ENCODE measurements around the gene GALNT14.

Gene GALNT14

GRCh38 chr2:31002537-31003150 lies 135.6 kb downstream of the GALNT14 start:
- H3K4me2 ChIP-seq (ENCODE audit: insufficient read depth, low read length), result no peak overlapping the region
- H3K79me2 ChIP-seq (ENCODE audit: insufficient read depth, low read length), result no peaks in the 10 kb centered on the region
- H3K9ac ChIP-seq (ENCODE audit: low read depth, low read length), result no peak overlapping the region
- H4K20me1 ChIP-seq (ENCODE audit: insufficient read depth, low read length), result no peaks in the 10 kb centered on the region
- no peaks in the 10 kb centered on the region for H3K9me3 ChIP-seq (ENCODE audit: insufficient read depth, low read length, severe bottlenecking)
- DNase-seq, result no peak
- no peak overlapping the region for H2AFZ ChIP-seq (ENCODE audit: low read depth, low read length)
- no peak overlapping the region for H3K4me3 ChIP-seq (ENCODE audit: low read depth in 1 of 2, low read length in 2 of 2)
- no peaks in the 10 kb centered on the region for H3K36me3 ChIP-seq (ENCODE audit: insufficient read depth, low read length)
- no peak for TF ChIP-seq EZH2 (IDR thresholded peaks at IDR 0.05; ENCODE audit: borderline replicate concordance, low read depth, low read length, severe bottlenecking)
- ATAC-seq (ENCODE audit: insufficient read depth, low read depth), result no peak
- peaks cover 15% of the 10 kb centered on the region for H3K27me3 ChIP-seq (ENCODE audit: insufficient read depth, low read length, poor library complexity)
- H3K4me1 ChIP-seq (ENCODE audit: insufficient read depth, low read length), result no peaks in the 10 kb centered on the region
- H3K27ac ChIP-seq (ENCODE audit: low read length), result no peak overlapping the region

- no peak overlapping the region for H2AFZ ChIP-seq (ENCODE audit: low read depth, low read length)
- no peaks in the 10 kb centered on the region for H3K79me2 ChIP-seq (ENCODE audit: insufficient read depth, low read length)
- no peaks in the 10 kb centered on the region for H3K36me3 ChIP-seq (ENCODE audit: insufficient read depth, low read length)
- H3K4me2 ChIP-seq (ENCODE audit: insufficient read depth, low read length), result no peak overlapping the region
- TF ChIP-seq CTCF (IDR thresholded peaks at IDR 0.05; ENCODE audit: borderline replicate concordance, extremely low read depth, low read length, poor library complexity, severe bottlenecking) (no peak), EZH2 (IDR thresholded peaks at IDR 0.05; ENCODE audit: borderline replicate concordance, low read depth, low read length, severe bottlenecking) (no peak)
- H3K4me3 ChIP-seq (ENCODE audit: low read depth in 1 of 2, low read length in 2 of 2), result no peak overlapping the region
- no peaks in the 10 kb centered on the region for H4K20me1 ChIP-seq (ENCODE audit: insufficient read depth, low read length)
- peaks cover 10% of the 10 kb centered on the region for H3K27me3 ChIP-seq (ENCODE audit: insufficient read depth, low read length, poor library complexity)
- DNase-seq (no peak), ATAC-seq (ENCODE audit: insufficient read depth, low read depth) (no peak)
- H3K9me3 ChIP-seq (ENCODE audit: insufficient read depth, low read length, severe bottlenecking), result no peaks in the 10 kb centered on the region
- no peak overlapping the region for H3K27ac ChIP-seq (ENCODE audit: low read length)
- no peaks in the 10 kb centered on the region for H3K4me1 ChIP-seq (ENCODE audit: insufficient read depth, low read length)
- H3K9ac ChIP-seq (ENCODE audit: low read depth, low read length), result no peak overlapping the region
Observed at GRCh38 chr2:31000970-31001369, 137.3 kb downstream of the GALNT14 start.

GRCh38 chr2:30998672-30999071 lies 139.6 kb downstream of the GALNT14 start:
- H3K27me3 ChIP-seq (ENCODE audit: insufficient read depth, low read length, poor library complexity), result peaks cover 4% of the 10 kb centered on the region
- H3K9ac ChIP-seq (ENCODE audit: low read depth, low read length), result no peak overlapping the region
- no peak overlapping the region for H3K4me3 ChIP-seq (ENCODE audit: low read depth in 1 of 2, low read length in 2 of 2)
- no peaks in the 10 kb centered on the region for H3K36me3 ChIP-seq (ENCODE audit: insufficient read depth, low read length)
- DNase-seq, result no peak
- H3K4me1 ChIP-seq (ENCODE audit: insufficient read depth, low read length), result no peaks in the 10 kb centered on the region
- ATAC-seq (ENCODE audit: insufficient read depth, low read depth), result no peak
- no peak overlapping the region for H2AFZ ChIP-seq (ENCODE audit: low read depth, low read length)
- H3K4me2 ChIP-seq (ENCODE audit: insufficient read depth, low read length), result no peak overlapping the region
- no peak overlapping the region for H3K27ac ChIP-seq (ENCODE audit: low read length)
- H3K9me3 ChIP-seq (ENCODE audit: insufficient read depth, low read length, severe bottlenecking), result no peaks in the 10 kb centered on the region
- H4K20me1 ChIP-seq (ENCODE audit: insufficient read depth, low read length), result no peaks in the 10 kb centered on the region
- H3K79me2 ChIP-seq (ENCODE audit: insufficient read depth, low read length), result no peaks in the 10 kb centered on the region
- TF ChIP-seq EZH2 (IDR thresholded peaks at IDR 0.05; ENCODE audit: borderline replicate concordance, low read depth, low read length, severe bottlenecking) (no peak), CTCF (IDR thresholded peaks at IDR 0.05; ENCODE audit: borderline replicate concordance, extremely low read depth, low read length, poor library complexity, severe bottlenecking) (no peak)

GRCh38 chr2:30997979-30998378 lies 140.3 kb downstream of the GALNT14 start:
- Histone ChIP-seq H3K27ac (ENCODE audit: low read length) (no peak overlapping the region), H3K79me2 (ENCODE audit: insufficient read depth, low read length) (no peaks in the 10 kb centered on the region), H3K4me3 (ENCODE audit: low read depth in 1 of 2, low read length in 2 of 2) (no peak overlapping the region), H3K4me2 (ENCODE audit: insufficient read depth, low read length) (no peak overlapping the region), H4K20me1 (ENCODE audit: insufficient read depth, low read length) (no peaks in the 10 kb centered on the region), H3K36me3 (ENCODE audit: insufficient read depth, low read length) (no peaks in the 10 kb centered on the region), H3K4me1 (ENCODE audit: insufficient read depth, low read length) (no peaks in the 10 kb centered on the region), H3K9ac (ENCODE audit: low read depth, low read length) (no peak overlapping the region), H3K9me3 (ENCODE audit: insufficient read depth, low read length, severe bottlenecking) (no peaks in the 10 kb centered on the region), H2AFZ (ENCODE audit: low read depth, low read length) (no peak overlapping the region), H3K27me3 (ENCODE audit: insufficient read depth, low read length, poor library complexity) (peaks cover 4% of the 10 kb centered on the region)
- no peak for TF ChIP-seq CTCF (IDR thresholded peaks at IDR 0.05; ENCODE audit: borderline replicate concordance, extremely low read depth, low read length, poor library complexity, severe bottlenecking)
- no peak for TF ChIP-seq EZH2 (IDR thresholded peaks at IDR 0.05; ENCODE audit: borderline replicate concordance, low read depth, low read length, severe bottlenecking)
- no peak for ATAC-seq (ENCODE audit: insufficient read depth, low read depth)
- DNase-seq, result no peak
